CD4-positive, alpha-beta T cell treated with Interferon alpha-2 for 1 hour (primary cell): ENCODE results near the gene PIK3R2.
"Not testable (repeated sequence)": the region's sequence is repeated elsewhere in the genome, so short reads cannot be mapped to it uniquely, and the experiment has no call there.

ENCODE experiments used
- DNase-seq, 2 donors: peaks; one replicate each; pipeline ENCODE4 v3.0.0-alpha.2; 2020 to 2022

PIK3R2 gene

GRCh38 chr19:18205200-18205892 is 52.4 kb downstream of the PIK3R2 start:
- DNase-seq, result peak; percentile 65 to 74

- DNase-seq, result no peak
Observed at GRCh38 chr19:18206018-18206417, 53.1 kb downstream of the PIK3R2 start.

GRCh38 chr19:18208098-18208951 is 55.4 kb downstream of the PIK3R2 start:
- peak; percentile 39 to 56 for DNase-seq

GRCh38 chr19:18209912-18210311 is 56.9 kb downstream of the PIK3R2 start:
- not testable (repeated sequence) for DNase-seq

GRCh38 chr19:18211683-18212082 is 58.7 kb downstream of the PIK3R2 start:
- no peak for DNase-seq

- DNase-seq, result no peak
Observed at GRCh38 chr19:18214779-18215433, 61.9 kb downstream of the PIK3R2 start.

GRCh38 chr19:18216789-18217188 is 63.8 kb downstream of the PIK3R2 start:
- no peak for DNase-seq

- no peak for DNase-seq
Observed at GRCh38 chr19:18218159-18218558, 65.2 kb downstream of the PIK3R2 start.

- DNase-seq, result no peak
Observed at GRCh38 chr19:18218600-18218999, 65.6 kb downstream of the PIK3R2 start.
